ENCODE measurements around the gene OR10V1. TPM values are rescaled to one million over a fixed set of nuclear protein-coding genes. Genes with fewer than 3 reads are reported as not detected.

Gene OR10V1
- total and polyA plus RNA-seq, 2 donors from 2014 or later, result not detected

DNA sequence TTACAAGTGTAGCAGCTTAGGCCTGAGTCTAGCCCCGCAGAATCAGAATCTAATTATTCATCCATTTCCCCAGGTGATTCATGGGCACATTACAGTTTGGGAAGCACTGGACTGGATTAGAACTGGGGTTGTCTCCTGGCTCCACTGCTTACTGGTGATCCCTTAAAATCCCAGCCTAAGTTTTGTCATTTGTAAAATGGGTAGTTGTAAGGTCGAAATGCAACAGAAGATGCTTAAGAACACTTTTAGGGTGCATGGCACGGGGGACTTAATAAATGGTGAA, 42.9 kb upstream of the OR10V1 start:
- H3K4me3 ChIP-seq (ENCODE audit: low read length in 3 of 3), result peak overlapping the region in 2 of 3 donors; percentile 66 to 95
- DNase-seq (no peak), FAIRE-seq (no peak)
- H3K9me3 ChIP-seq (ENCODE audit: control insufficient read depth in 2 of 3, insufficient read depth in 1 of 3, low read length in 3 of 3), result no peaks in the 10 kb centered on the region
- intact Hi-C loops (cut with DNase I), result no loop called here
- no peak for TF ChIP-seq CTCF (IDR thresholded peaks at IDR 0.05; ENCODE audit: borderline replicate concordance, extremely low read depth, insufficient read depth)
- no peaks in the 10 kb centered on the region for H3K27me3 ChIP-seq (ENCODE audit: control insufficient read depth, insufficient read depth, low read length)
- H3K36me3 ChIP-seq (ENCODE audit: control insufficient read depth in 2 of 3, insufficient read depth in 3 of 3, low read length in 3 of 3), result peaks cover 0 to 2% (median 0%) of the 10 kb centered on the region in 3 donors
- peak overlapping the region; percentile 95 to 96 for H3K27ac ChIP-seq (ENCODE audit: low read depth in 2 of 2, low read length in 2 of 2)
- H3K9ac ChIP-seq (ENCODE audit: low read length in 3 of 3), result peak overlapping the region in 1 of 3 donors; percentile 93
- peaks cover 0 to 19% (median 14%) of the 10 kb centered on the region in 3 donors for H3K4me1 ChIP-seq (ENCODE audit: control insufficient read depth in 2 of 3, insufficient read depth in 2 of 3, low read depth in 1 of 3, low read length in 3 of 3)

DNA sequence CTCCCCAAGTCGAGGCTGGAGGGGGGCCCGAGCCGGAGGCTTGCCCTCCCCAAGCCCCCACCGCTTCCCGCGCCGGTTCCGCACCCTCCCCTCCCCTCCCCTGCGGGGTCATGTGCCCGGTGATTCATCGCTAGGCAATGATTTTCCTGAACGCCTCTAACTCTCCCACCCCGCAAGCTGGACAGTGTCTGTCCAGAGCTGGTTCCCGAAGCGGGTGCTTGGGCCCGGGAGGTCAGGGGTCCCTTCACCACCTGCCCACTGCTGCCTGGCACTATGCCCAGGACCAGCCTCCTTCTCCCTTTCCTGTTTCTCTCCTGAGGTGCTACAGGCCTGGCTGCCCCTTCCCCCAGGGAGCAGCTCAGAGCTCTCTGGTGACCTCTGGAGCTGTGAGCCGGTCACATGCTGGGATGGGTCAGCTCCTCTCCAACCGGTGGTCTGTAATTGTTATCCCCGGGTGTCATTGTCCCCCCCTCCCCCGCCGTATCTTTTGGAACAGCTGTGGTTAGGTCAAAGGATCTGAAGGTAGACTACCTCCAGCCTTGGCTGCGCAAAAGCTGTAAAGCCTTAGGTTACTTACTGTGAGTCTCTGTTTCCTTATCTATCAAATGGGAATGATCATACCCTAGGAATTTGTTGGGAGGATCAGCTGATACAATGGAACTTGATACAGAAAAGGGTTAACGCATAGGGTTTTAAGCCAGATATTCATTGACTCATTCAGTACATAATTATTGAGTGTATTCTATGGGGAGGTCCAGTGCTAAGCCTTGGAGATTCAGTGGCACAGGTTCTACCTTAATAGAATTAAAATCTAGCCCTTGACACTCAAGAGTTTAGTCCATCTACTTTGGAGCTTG, 42.3 kb upstream of the OR10V1 start:
- no peak for TF ChIP-seq CTCF (IDR thresholded peaks at IDR 0.05; ENCODE audit: borderline replicate concordance, extremely low read depth, insufficient read depth)
- no peaks in the 10 kb centered on the region for H3K36me3 ChIP-seq (ENCODE audit: control insufficient read depth in 2 of 3, insufficient read depth in 3 of 3, low read length in 3 of 3)
- peak overlapping the region; percentile 15 to 93 (median 65) for H3K9ac ChIP-seq (ENCODE audit: low read length in 3 of 3)
- H3K27ac ChIP-seq (ENCODE audit: low read depth in 2 of 2, low read length in 2 of 2), result peak overlapping the region; percentile 95 to 96
- no peaks in the 10 kb centered on the region for H3K9me3 ChIP-seq (ENCODE audit: control insufficient read depth in 2 of 3, insufficient read depth in 1 of 3, low read length in 3 of 3)
- DNase-seq, result peak; percentile 52 to 92 (median 67)
- intact Hi-C loops (cut with DNase I), result no loop called here
- FAIRE-seq, result no peak
- no peaks in the 10 kb centered on the region for H3K27me3 ChIP-seq (ENCODE audit: control insufficient read depth, insufficient read depth, low read length)
- H3K4me3 ChIP-seq (ENCODE audit: low read length in 3 of 3), result peak overlapping the region; percentile 56 to 95 (median 66)
- peaks cover 0 to 16% (median 14%) of the 10 kb centered on the region in 3 donors for H3K4me1 ChIP-seq (ENCODE audit: control insufficient read depth in 2 of 3, insufficient read depth in 2 of 3, low read depth in 1 of 3, low read length in 3 of 3)

GRCh38 chr11:59754859-59755700, 41.4 kb upstream of the OR10V1 start, which contains the start of gene STX3:
Gene STX3, plus strand, starts transcription at chr11:59755376. Its CDS starts 230 bp downstream, at chr11:59755606.
- peaks cover 0 to 16% (median 14%) of the 10 kb centered on the region in 3 donors for H3K4me1 ChIP-seq (ENCODE audit: control insufficient read depth in 2 of 3, insufficient read depth in 2 of 3, low read depth in 1 of 3, low read length in 3 of 3)
- FAIRE-seq, result no peak
- intact Hi-C loops (cut with DNase I), result loop anchor here (5.0 kb wide), 1 partner anchor 47 kb away; no protein-coding TSS in a partner anchor

More at GRCh38 chr11:59754859-59755700, 41.4 kb upstream of the OR10V1 start, which contains the start of gene STX3:
- peak within 1 kb of the TSS; percentile 95 to 96 for H3K27ac ChIP-seq (ENCODE audit: low read depth in 2 of 2, low read length in 2 of 2)
- H3K4me3 ChIP-seq (ENCODE audit: low read length in 3 of 3), result peak within 1 kb of the TSS; percentile 73 to 97 (median 95)
- TF ChIP-seq CTCF (IDR thresholded peaks at IDR 0.05; ENCODE audit: borderline replicate concordance, extremely low read depth, insufficient read depth), result no peak
- peak within 1 kb of the TSS; percentile 62 to 93 (median 83) for H3K9ac ChIP-seq (ENCODE audit: low read length in 3 of 3)
- H3K27me3 ChIP-seq (ENCODE audit: control insufficient read depth, insufficient read depth, low read length), result no peaks in the 10 kb centered on the region
- H3K9me3 ChIP-seq (ENCODE audit: control insufficient read depth in 2 of 3, insufficient read depth in 1 of 3, low read length in 3 of 3), result no peaks in the 10 kb centered on the region
- DNase-seq, result peak; percentile 69 to 91 (median 80)
- H3K36me3 ChIP-seq (ENCODE audit: control insufficient read depth in 2 of 3, insufficient read depth in 3 of 3, low read length in 3 of 3), result no peaks in the 10 kb centered on the region

Data from kidney (tissue), 14 donors.